ENCODE results near the gene CAB39L.
"Not testable (repeated sequence)": the region's sequence is repeated elsewhere in the genome, so short reads cannot be mapped to it uniquely, and the experiment has no call there.

CAB39L gene

GRCh38 chr13:49347650-49348385, 96.0 kb downstream of the CAB39L start:
- no peak for DNase-seq (ENCODE audit: low spot score)

GRCh38 chr13:49346460-49346859, 97.4 kb downstream of the CAB39L start:
- no peak for DNase-seq (ENCODE audit: low spot score)

DNA sequence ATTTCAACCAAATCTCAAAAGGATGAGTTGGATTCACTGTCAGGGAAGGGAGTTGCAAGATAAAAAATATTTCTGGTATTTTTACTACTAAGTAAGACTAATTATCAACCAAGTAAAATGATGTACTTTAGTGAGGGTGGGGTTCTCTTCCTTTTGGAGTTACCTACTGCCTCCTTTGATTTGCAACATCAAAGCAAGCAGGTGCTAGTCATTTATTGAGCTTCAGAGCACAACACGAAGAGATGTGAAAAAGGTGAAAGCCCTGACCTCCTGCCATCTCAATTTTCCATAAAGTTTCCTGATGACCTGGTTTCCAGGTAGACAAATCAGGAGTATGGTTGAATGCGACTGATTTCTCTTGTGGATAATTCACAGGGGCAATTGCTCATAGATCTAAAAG, 100.1 kb downstream of the CAB39L start:
- DNase-seq (ENCODE audit: low spot score), result no peak

DNA sequence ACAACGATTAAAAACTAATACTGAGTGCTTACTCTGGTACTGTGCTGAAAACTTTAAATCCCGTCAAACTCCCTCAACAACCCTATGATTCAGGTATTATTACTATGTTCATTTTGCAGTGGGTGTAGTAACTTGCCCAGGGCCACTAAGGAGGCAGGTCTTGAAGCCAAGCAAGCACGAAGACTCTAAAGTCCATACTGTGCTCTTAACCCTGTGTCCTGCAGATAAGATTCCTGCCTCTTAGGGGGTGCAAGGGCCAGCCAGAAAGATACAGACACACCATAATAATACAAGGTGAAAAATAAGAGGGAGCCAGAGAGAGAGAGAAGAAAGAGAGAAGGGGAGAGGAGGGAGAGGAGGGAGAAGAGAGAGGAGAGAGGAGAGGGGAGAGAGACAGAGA, 100.6 kb downstream of the CAB39L start:
- no peak for DNase-seq (ENCODE audit: low spot score)

- DNase-seq (ENCODE audit: low spot score), result no peak
Observed at GRCh38 chr13:49342454-49342853, 101.4 kb downstream of the CAB39L start.

GRCh38 chr13:49341941-49342340, 101.9 kb downstream of the CAB39L start:
- DNase-seq (ENCODE audit: low spot score), result no peak

- no peak for DNase-seq (ENCODE audit: low spot score)
Observed at GRCh38 chr13:49341517-49341916, 102.3 kb downstream of the CAB39L start.

DNA sequence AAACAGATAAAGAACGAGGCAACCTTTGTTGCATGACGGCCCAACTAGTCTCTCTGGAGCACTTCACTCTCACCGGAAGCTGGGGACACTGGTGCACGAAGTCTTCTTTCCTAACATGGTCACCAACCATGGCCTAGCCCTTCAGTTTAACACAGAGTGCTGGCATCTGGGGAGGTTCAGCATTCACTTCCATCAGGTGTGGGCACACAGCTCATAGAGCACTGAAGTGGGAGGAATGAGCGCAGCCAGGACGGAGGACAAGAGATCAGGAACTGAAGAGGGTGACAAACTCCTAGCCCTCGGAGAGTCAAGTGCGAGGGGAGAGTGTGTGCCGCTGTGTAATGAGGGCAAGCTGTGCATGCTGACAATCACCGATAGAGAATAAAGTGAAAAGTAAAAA, 103.7 kb downstream of the CAB39L start:
- DNase-seq (ENCODE audit: low spot score), result no peak

- no peak for DNase-seq (ENCODE audit: low spot score)
Observed at GRCh38 chr13:49336655-49337054, 107.2 kb downstream of the CAB39L start.

GRCh38 chr13:49330546-49330864, 113.4 kb downstream of the CAB39L start:
- DNase-seq (ENCODE audit: low spot score), result no peak

- DNase-seq (ENCODE audit: low spot score), result no peak
Observed at GRCh38 chr13:49329831-49330545, 113.9 kb downstream of the CAB39L start.

DNA sequence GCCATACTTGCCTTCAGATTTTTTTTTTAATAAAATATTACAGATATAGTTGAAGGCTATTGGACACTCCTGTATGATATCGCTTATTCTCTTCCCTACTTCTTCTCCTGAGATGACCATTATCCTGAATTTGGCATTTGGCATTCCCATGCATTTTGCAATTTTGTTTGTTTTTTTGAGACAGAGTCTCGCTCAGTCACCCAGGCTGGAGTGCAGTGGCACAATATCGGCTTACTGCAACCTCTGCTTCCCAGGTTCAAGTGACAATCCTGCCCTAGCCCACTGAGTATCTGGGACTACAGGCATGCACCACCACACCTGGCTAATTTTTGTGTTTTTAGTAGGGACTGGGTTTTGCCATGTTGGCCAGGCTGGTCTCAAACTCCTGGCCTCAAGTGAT, 116.7 kb downstream of the CAB39L start:
- DNase-seq (ENCODE audit: low spot score), result not testable (repeated sequence)

- no peak for DNase-seq (ENCODE audit: low spot score)
Observed at GRCh38 chr13:49326222-49326917, 117.5 kb downstream of the CAB39L start.

DNA sequence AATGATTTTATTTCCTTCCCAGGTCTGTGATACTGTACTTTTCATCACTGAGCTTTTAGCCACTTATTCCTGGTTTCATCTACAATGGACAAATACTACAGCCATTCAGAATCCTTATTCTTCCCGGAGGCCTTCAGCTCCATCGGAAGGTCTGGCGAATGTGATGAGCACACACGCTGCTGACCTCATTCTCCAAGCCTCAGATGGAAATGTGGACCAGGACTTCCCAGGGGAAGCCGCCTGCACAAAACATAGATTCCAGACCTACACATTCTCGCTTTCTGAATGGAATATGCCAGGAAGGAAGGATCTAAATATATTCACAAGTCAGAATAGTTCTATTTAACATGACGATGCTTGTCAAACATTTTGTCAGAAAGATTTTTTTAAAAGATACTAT, 120.5 kb downstream of the CAB39L start:
- no peak for DNase-seq (ENCODE audit: low spot score)

DNA sequence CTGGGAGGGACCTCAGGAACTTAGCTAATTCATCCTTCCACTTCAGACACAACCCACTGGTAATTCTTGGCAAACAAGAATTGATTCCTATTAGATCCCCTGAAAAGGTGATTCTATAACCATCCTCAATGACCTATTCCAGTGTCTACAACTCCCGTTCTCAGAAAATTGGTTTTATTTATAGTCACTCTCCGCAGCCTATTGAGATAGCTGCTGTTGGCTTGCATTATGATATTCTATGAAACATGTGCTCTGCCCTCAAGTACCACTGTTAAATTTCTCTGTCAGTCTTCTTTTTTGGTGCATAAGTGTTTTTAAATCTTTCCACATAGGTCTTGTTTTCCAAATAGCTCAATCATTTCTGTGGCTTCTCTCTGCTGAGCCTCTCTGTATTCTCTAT, 121.2 kb downstream of the CAB39L start:
- no peak for DNase-seq (ENCODE audit: low spot score)

DNA sequence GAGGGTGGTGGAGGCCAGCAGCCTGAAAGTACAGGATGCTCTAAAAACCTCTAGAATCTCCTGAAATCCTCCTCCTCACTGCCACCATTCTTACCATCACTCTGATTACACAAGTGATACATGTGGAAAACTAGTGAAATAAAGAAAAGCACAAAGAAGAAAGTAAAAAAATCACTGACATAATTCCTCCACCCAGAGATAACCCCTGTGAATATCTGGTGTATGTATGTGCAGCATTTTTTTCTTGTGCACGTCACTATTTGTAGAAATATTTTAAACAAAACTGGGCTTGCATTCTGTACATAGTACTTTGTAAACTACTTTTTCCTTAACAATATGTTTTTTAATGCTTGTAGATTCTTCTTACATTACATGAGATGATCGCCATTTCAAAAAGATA, 122.9 kb downstream of the CAB39L start:
- no peak for DNase-seq (ENCODE audit: low spot score)

DNA sequence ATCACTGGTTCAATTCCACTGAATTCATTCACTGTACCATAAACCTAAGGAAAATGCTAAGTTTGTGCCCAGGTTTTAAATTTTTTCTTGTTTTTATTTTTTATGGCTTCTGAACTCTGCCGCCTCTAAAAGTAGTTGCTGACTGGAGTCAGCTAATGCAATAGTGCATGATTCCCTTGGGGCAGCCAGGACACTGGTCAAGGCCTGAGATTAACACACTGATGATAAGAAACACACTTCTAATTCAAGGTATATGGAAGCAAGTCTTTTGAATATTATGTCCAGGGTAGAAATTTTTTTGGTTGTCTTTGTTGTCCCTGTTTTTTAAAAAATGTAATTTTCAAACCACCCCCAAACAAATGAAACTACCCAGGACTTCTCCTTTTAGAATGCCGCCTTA, 123.9 kb downstream of the CAB39L start:
- DNase-seq (ENCODE audit: low spot score), result no peak

GRCh38 chr13:49319551-49319950, 124.3 kb downstream of the CAB39L start:
- no peak for DNase-seq (ENCODE audit: low spot score)

- no peak for DNase-seq (ENCODE audit: low spot score)
Observed at GRCh38 chr13:49315756-49316482, 127.9 kb downstream of the CAB39L start.

DNA sequence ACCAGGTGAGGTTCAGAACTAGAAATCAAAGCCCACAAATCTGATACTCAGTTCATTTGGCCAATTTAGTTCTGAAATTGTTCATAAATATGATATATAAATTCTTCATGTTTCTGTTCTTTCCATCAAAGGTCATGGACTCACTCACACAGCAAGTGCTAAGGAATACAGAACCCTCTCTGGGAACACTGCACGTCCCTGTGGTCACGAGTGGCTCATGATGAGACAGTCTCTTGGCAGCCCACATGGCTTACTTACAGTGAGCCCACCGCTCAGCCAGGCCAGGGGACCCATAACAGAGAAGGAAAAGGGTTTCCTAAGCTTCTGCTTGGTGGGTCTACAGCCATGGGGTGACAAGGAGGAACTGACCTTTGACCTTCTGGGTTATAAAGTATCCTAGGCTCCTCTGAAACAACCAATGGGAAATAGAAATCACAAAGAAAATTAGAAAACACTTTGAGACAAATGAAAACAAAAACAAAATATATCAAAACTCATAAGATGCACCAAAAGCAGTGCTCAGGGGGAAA, 128.8 kb downstream of the CAB39L start:
- no peak for DNase-seq (ENCODE audit: low spot score)

DNA sequence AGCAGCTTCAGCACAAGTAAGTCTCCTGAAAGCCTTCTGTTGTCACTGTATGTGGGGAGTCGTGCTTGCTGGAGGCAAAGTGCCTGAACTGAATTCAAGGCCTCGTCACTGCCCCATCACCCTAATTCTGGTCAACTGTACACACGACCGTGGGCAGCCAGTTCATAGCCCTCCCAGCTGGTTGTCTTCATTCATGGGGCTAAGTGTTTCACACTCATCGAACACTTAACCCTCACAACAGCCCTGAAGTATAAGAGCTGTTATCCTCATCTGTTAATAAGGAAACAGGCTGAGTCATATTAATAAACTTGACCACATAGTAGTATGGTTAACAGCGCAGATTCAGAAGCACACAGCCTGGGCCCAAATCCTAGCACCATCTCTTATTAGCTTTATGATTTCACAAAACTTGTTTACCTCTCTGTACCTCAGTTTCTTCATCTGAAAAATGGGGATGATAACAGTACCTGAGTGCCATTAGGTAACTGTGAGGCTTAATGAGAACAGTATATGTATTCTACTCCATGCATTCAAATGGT, 129.5 kb downstream of the CAB39L start:
- no peak for DNase-seq (ENCODE audit: low spot score)

DNA sequence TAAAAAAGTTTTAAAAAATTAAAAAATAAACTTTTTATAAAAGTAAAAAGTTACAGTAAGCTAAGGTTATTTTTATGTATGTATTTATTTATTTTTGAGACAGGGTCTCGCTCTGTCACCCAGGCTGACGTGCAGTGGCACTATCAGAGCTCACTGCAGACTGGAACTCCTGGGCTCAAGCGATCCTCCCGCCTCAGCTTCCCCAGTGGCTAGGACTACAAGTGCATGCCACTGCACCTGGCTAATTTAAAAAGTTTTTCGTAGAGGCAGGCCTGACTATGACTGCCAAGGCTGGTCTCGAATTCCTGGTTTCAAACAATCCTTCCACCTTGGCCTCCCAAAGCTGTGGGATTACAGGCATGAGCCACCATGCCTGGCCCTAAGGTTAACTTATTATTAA, 132.0 kb downstream of the CAB39L start:
- no peak for DNase-seq (ENCODE audit: low spot score)

Measured in SK-N-DZ (cell line).